Fibroblast of skin of left quadriceps (primary cell): ENCODE data around the gene COMP.

ENCODE experiments used
- DNase-seq, 2 experiments: peaks; one replicate each; pipeline ENCODE4 v3.0.0-alpha.2; 2013; ENCODE audit warnings: low read depth in 2 of 2

COMP gene

DNA sequence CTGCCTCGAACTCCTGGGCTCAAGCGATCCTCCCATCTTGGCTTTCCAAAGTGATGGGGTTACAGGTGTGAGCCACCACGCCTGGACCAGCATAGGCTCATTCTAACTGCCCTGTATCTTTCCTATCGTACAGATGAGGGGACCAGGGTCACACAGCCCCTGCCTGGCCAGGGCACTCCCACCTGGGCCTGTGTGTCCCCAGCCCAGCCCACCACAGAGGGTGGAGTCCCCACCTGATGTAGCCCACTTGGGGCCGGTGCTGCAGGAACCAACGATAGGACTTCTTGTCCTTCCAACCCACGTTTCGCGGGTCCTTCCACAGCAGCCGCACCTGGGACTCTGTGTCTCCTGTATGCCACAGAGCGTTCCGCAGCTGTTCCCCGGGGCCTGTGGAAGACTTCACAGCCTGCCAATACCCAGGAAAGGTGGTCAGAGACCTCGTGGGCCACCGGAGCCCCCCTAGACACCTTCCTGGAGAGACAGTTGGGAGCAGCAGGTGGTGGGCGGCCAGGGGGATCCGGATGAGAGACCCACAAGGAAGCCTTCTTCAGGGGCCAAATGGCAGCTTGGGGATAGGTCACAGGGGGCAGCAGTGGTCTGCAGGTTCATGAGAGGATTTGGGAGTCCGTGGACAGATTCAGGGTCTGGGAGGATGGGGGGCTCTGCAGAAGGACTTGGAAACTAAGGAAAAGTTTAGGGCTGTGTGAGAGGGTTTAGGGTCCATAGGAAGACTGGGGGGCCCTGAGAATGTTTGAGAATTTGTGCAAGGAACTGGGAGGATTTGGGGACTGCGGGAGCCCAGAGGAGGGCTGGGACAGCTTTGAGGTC, 6.9 kb downstream of the COMP start:
- DNase-seq: no peak

DNA sequence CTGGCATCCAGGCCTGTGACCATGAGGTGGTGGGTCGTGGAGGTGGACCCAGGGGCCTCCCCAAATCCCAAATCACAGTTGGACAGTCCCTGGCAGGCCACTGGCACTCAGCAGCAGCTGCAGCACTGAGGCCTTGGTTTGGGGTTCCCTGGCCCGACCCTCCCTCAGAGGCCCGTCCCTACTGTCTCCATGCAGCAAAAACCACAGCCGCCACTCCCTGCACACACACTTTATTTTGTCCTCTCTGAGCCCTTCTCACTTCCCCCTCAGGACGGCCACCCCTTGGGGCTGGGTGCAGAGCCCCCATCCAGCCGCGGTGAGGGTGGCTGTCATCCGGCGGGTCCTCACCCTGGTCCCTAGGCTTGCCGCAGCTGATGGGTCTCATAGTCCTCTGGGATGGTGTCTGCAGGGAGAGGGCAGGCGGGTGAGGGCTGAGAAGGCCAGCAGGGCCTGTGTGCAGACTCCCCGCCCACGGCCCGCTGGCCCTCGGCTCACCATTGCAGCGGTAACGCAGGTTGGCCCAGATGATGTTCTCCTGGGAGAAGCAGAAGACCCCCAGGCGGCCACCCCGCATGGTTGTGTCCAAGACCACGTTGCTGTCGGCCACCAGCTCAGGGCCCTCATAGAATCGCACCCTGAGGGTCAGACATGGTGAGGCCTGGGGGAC, 8.4 kb downstream of the COMP start:
- no peak for DNase-seq

DNA sequence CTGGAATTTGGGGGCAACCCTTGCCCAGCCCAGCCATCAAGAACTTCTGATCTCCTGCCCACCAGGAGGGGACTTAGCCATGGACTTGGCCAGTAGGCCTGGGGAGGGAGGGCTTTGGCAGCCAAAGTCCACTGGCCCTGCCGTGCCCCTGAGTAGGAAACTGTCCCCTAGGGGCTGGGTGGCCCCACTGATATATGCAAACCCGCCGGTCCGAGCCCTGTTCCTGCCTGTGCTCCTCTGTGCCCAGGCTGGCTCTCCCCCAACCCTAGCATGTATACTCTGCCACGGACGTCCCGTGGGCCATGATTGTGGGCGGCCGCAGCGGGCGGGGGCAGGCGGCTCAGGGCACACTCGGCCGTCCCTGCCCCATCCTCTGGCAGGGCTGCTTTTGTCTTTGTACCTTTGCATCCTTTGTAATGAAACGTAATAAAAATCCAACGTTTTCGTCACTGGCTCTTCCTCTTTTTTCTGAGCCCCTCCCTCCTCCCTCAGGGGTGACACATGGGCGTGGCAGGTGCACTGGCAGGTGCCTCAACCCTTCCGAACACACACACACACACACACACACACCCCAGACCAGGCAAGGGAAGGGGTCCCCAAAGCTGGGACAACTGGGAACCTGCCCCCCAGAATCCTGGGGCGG, 9.1 kb downstream of the COMP start:
- no peak for DNase-seq

DNA sequence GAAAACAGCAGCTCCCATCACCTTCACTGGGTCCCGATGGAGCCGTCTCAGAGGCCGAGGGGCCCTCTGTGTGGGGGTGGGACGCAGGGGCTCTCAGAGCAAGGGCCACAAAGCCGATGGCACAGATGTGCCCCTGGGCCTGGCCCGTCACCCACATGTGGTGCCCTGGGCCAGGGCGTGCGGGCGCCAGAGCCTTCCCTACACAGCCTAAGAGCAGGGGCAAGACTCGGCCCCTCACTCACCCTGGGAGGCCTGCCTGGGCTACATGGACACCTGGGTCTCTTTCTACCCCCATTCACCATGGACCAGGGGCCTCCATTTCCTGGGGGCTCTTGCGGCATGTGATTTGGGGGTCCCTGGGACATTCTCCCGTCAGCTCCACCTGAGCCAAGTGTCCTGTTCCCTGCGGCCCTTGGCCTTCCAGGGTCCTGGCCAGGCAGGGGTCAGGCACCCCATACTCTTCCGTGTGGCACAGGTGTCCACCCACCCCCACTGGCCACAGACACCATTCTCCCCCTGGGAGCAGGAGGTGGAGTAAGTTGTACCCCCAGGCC, 10.0 kb downstream of the COMP start:
- no peak for DNase-seq

DNA sequence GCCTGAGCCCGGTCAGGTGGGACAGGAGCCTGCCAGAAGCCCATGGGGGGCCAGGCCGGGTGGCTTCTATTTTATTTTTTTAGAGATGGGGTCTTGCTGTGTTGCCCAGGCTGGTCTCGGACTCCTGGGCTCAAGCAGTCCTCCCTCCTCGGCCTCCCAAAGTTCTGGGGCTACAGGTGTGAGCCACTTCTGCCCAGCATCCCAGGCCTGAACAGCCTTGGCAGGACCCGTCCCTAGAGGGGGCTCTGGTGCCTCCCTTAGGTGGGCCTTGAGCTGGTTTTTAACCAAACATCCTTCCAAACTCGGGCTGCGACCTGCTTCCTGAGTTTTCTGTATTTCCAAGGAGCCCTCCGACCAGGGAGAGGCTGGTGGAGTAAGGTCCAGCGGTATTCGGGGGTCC, 10.5 kb downstream of the COMP start:
- no peak for DNase-seq

DNA sequence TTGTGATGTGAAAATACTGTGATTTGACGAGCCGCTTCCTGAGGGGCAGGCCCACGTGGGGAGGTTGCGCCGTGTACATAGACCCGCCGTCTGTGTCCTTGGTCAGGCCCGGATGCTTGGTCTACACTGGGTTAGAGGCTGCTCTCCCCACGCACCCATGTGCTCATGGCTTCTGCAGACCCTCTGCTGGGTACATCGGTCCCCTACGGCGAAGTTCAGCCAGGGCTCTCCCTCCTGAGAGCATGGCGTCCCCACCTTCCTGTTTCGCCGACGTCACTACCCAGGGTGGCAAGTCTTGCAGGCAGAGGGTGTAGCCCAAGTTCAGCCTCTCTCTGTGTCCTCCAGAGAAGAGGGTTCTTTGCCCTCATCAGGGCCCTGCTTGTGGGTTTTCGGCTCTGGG, 11.0 kb downstream of the COMP start:
- DNase-seq: no peak

DNA sequence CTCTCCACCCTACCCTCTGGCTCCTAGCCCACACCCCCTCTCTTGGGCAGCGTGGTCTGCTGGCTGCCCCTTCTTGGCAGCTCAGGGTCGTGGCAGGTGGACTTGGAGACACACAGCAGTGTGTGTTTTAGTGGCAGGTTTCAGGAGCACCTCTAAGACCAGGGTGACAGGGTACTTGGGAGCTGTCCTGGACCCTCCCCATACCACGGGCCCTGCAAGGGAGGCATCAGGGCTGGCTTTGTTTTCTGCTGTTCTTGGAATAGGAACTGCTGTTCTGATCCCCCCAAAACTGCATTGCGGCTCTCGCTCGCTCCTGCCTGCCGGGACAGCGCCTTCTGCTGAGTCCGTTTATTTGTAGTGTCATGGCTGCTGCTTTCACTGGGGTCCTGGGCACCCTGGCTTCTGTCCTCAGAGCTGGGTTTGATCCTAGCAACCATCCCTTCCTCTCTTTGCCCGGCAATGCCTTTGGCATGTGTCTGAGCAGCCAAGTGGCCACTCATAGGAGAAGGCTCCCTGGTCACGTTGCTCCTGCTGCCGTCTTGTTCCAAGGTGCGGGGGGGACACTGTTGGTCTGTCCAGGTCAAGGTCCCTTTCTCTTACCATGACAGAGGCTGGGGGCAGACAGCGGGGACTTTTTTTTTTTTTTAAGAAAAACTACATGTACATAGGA, 12.1 kb downstream of the COMP start:
- DNase-seq: no peak

DNA sequence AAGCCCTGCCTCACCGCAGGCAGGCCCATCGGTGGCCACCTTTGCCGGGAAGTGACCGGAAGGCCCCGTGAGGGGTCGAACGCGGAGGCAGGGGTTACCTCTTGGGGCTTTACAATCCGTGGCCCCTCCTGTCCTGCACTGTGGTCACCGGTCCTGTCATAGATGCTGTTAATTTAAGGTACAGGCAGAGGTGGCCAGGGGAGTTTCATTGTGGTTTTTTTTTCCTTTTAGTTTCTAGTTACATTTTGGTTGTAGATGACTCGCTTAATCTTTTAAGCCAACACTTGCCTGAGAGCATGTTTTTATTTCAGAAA, 13.1 kb downstream of the COMP start:
- DNase-seq: no peak

DNA sequence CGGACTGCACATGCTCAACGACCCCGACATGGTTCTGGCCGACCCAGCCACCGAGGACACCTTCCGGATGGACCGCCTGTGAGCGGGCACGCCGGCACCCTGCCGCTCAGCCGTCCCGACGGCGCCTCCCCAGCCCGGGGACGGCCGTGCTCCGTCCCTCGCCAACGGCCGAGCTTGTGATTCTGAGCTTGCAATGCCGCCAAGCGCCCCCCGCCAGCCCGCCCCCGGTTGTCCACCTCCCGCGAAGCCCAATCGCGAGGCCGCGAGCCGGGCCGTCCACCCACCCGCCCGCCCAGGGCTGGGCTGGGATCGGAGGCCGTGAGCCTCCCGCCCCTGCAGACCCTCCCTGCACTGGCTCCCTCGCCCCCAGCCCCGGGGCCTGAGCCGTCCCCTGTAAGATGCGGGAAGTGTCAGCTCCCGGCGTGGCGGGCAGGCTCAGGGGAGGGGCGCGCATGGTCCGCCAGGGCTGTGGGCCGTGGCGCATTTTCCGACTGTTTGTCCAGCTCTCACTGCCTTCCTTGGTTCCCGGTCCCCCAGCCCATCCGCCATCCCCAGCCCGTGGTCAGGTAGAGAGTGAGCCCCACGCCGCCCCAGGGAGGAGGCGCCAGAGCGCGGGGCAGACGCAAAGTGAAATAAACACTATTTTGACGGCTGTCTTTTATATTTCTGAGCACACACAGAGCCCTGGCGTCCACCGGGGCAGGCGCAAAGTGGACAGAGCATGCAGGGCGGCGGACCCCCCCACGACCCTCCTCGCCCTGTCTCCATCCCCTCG, 13.6 kb downstream of the COMP start:
- no peak for DNase-seq

DNA sequence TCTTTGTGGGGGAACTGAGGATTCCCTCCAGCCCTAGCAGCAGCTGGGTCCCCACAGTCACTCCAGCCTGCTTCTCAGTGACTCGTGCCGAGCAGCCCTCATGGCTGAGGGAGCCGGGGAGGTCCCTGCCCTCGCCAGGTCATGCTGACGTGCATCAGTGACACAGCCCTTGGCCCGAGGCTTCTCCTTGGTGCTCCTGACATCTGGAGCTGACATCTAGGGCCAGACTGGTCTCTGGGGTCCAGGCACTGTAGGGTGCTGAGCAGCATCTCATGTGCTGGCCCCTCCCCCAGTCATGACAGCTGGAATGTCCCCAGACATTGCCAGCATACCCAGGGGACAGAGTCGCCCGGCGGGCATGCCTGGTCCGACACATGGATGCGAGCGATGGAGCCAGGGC, 14.4 kb downstream of the COMP start:
- no peak for DNase-seq

DNA sequence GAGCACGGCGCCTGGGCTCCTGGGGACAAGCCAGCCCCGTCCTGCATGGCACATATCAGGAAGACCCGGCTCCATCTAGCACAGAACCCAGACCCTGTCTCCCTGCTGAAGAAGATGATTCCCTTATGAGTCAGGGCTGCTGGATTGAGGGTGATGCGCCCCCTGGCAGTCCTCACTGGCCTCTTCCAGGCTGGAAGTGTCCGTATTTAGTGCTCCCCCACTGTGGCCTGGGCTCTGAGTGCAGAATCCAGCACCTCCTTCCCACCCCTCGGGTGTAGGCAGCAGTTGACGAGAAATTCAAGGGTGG, 14.9 kb downstream of the COMP start:
- no peak for DNase-seq

DNA sequence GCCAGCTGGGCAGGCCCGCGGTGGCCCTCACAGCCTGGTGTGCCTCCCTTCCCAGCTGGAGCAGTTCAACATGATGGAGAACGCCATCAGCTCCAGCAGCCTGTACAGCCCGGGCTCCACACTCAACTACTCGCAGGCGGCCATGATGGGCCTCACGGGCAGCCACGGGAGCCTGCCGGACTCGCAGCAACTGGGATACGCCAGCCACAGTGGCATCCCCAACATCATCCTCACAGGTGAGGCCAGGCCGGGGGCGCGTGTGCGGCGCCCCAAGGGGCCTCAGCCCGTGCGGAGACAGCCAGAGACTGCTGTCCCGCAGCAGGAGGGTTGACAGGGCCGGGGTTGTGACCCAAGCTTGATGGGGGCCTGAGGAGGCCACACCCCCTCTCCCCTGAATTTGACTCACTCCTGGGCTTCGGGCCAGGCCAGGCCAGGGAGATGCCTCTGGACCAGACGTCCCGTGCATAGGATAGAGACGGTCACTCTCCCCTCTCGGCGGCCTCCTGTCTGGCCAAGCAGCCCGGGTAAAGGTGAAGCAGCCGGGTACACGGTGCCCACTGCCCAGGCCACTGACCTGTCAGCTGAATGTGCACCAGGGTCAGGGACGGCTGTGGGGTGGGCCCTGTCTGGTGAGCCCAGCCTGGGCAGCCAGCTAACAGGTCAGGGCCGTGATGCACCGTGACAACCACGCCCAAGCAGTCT, 15.4 kb downstream of the COMP start:
- DNase-seq: no peak

DNA sequence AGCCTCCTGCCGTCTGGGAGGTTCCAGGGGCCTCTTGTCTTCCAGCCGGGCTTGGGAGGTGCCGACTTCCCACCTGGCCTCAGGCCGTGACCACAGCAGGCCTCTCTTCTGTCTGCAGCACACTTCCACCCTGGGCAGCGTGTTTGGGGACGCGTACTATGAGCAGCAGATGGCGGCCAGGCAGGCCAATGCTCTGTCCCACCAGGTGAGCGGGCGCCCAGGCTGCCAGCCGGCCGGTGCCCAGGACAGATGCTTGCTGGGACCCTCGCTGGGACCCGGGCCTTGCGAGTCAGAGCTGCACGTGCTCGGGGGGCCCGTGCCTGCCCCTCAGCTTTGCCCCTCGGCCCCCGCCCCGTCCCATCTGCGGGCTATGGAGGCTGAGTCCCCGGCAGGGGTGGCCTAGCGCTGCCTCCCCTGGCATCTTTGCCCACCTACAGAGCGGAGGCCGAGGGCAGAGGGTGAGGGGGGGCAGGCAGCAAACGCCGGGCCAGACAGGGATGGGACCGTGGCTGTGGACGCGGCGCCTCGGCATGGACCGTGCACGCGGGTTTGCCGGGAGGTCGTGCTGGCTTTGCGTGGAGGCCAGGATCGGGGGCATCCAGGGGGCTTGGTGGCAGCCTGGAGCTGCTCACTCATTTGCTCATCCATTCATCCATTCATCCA, 16.2 kb downstream of the COMP start:
- DNase-seq: no peak

DNA sequence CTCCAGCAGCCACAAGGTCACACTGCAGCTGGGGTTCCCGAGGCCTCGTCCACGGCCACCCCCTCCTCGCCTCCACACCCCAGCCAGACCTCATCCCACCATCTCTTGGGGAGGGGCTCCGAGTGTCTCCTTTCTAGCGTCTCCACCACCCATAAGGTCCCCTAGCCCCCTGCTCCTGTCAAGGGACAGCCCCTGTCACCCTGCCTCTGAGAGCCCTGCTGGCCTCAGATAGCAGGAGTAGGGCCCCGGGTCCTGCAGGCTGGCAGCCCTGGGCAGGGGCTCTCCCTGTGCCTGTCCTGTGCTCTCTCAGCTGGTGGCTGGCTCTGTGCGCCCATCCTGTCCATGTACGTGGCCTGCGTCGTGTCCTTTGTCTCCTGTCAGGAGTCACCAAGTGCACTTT, 17.0 kb downstream of the COMP start:
- DNase-seq: no peak

DNA sequence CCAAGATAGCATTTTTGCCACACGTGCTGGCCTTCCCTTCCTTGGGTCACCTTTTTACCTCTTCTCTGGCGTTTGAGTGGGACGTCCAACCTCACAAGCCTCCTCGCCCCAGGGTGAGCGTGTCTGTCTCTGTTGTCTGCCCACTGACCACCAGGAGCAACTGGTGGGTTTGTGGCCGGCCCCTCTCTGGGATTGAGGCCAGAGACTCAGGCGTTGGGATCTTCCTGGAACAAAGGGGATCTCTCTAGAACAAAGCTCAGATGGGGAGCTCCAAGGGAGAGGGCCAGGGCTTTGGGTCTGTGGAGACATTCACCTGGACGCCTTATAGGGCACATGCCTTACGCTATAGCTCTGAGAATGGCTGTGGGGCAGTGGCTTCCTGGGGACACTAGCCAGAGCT, 17.4 kb downstream of the COMP start:
- no peak for DNase-seq

DNA sequence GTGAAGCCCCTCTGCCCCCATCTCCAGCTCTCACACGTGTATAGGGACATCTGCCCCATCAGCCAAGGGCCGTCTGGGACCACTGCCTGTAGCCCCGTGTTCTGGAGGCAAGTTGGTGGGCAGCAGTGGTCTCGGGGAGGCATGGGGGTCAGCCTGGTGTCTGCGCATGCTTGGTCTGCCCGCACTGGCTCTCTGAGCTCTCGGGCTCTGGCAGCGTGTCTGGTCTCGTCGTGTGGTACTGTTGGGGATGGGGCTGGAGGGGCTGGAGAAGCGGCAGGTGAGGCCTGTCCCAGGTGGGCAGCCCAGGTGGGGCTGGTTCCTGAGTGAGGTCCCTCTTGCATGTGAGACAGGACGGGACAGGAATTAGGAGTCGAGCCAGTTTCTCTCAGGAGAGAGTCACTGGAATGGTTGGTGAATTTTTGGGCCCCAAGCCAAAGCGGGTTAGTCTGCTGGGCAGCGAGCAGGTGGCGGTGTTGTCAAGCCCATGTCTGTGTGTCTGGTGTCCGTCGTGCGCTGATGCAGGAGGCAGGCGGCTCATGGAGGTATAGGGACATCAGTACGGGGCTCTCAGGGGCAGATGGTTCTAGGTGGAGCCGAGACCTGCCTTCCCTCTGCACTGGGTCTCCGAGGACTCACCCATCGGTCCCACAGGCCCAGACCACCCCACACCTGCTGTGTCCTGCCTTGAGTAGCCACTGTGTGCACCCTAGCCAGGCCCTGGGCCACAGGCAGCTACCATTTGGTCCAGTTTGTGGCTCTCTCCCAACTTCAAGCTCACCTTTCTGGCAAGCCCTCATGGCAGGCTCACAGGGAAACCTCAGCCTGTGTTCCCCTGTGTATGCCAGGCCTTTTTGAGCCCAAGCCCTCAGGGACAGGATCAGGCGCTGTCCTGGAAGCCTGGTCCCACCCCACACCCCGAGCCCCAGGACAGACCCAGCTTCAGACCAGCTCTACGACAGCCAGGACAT, 18.2 kb downstream of the COMP start:
- DNase-seq: no peak

DNA sequence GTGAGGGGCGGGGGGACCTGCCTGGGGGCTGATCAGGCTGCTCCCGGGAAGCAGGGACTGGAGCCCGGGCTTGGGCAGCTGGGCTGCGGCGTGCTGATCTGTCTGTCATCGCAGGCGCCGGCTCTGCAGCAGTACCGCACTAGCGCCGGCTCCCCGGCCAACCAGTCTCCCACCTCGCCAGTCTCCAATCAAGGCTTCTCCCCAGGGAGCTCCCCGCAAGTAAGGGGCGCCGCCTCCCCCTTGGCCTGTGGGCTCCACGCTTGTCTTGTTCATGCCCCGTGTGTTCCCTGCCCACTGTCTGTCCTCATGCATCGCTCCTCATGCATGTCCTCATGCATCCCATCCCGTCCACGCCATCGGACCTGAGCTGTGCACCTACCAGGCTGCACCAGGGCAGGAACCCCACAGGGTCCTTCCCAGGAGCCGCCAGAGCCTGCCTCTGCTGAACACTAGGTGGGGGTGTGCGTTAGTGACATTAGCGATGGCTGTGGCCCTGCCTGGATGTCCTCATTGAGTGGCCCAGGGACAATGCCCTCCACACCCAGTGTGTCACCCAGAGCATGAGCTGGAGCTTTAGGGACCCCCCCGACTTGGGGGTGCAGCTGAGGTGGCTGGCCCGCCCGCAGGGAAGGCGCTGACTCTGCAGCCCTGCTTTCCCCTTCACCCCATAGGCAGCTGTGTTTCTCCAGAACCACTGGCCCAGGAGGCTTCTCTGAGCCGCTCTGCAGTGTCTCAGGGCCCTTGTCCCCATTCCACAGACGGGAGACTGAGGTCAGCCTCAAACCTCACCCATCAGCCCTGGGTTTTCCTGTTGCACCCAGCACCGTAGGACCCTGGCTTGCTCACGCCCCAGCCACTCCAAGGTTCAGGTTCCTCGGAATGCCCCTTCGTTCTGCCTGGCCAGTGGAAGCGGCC, 19.5 kb downstream of the COMP start:
- DNase-seq: no peak

DNA sequence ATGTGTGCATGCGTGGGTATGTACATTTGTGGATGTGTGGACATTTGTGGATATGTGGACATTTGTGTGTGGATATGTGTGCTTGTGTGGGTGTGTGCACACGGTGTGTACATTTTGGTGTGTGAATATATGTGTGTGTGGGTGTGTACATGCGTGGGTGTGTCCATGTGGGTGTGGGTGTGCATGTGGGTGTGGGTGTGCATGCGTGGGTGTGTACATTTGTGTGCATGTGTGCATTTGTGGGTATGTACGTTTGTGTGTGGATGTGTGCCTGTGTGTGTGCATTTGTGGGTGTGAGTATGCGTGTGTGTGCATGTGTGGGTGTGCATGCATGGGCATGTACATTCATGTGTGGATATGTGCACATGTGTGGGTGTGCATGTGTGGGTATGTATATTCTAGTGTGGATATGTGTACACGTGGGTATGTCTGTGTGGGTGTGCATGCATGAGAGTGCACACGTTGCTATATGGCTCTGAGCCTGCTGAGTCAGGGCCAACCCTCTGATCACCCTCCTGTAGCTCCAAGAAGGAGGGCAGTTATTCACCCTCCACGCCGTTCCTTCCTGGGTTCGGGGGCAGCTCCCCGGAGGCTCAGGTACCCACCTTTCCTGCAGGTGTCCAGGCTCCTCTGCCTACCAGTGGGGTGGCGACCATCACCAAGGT, 20.3 kb downstream of the COMP start:
- DNase-seq: no peak
